ENCODE results near the gene ZSCAN21. TPM values are rescaled to one million over a fixed set of nuclear protein-coding genes. Genes with fewer than 3 reads are reported as not detected.
A peak's percentile ranks its signal among the peaks of the same experiment; 100 is the strongest.

ZSCAN21 gene
- total RNA-seq, 1 experiment from 2014 or later: 11.2 TPM

GRCh38 chr7:100027197-100027596 is 22.4 kb upstream of the ZSCAN21 start:
- no peak for DNase-seq (ENCODE audit: low spot score)

- DNase-seq (ENCODE audit: low spot score): no peak
Observed at GRCh38 chr7:100029596-100029995, 20.0 kb upstream of the ZSCAN21 start.

GRCh38 chr7:100033526-100033925 is 16.0 kb upstream of the ZSCAN21 start:
- DNase-seq (ENCODE audit: low spot score): no peak

- DNase-seq (ENCODE audit: low spot score): peak; percentile 92
Observed at GRCh38 chr7:100034871-100035510, 14.6 kb upstream of the ZSCAN21 start.

- no peak for DNase-seq (ENCODE audit: low spot score)
Observed at GRCh38 chr7:100035876-100036275, 13.7 kb upstream of the ZSCAN21 start.

- DNase-seq (ENCODE audit: low spot score): no peak
Observed at GRCh38 chr7:100038326-100038725, 11.2 kb upstream of the ZSCAN21 start.

GRCh38 chr7:100040575-100040974 is 9.0 kb upstream of the ZSCAN21 start:
- no peak for DNase-seq (ENCODE audit: low spot score)

GRCh38 chr7:100044718-100045117 is 4.9 kb upstream of the ZSCAN21 start:
- no peak for DNase-seq (ENCODE audit: low spot score)

GRCh38 chr7:100048680-100049079 is 894 bp upstream of the ZSCAN21 start:
- no peak for DNase-seq (ENCODE audit: low spot score)

- DNase-seq (ENCODE audit: low spot score): no peak
Observed at GRCh38 chr7:100051611-100052010, 2.0 kb downstream of the ZSCAN21 start.

GRCh38 chr7:100053215-100053614 is 3.6 kb downstream of the ZSCAN21 start:
- DNase-seq (ENCODE audit: low spot score): peak; percentile 78

- DNase-seq (ENCODE audit: low spot score): no peak
Observed at GRCh38 chr7:100057006-100057405, 7.4 kb downstream of the ZSCAN21 start.

GRCh38 chr7:100059251-100059739 is 9.7 kb downstream of the ZSCAN21 start:
- no peak for DNase-seq (ENCODE audit: low spot score)

- no peak for DNase-seq (ENCODE audit: low spot score)
Observed at GRCh38 chr7:100061518-100062193, 12.1 kb downstream of the ZSCAN21 start.

GRCh38 chr7:100063376-100063775 is 13.8 kb downstream of the ZSCAN21 start:
- DNase-seq (ENCODE audit: low spot score): no peak

GRCh38 chr7:100064162-100064561 is 14.6 kb downstream of the ZSCAN21 start:
- no peak for DNase-seq (ENCODE audit: low spot score)

GRCh38 chr7:100065452-100066186 is 16.0 kb downstream of the ZSCAN21 start:
- DNase-seq (ENCODE audit: low spot score): no peak

- DNase-seq (ENCODE audit: low spot score): no peak
Observed at GRCh38 chr7:100066953-100067352, 17.4 kb downstream of the ZSCAN21 start.

- no peak for DNase-seq (ENCODE audit: low spot score)
Observed at GRCh38 chr7:100069991-100070390, 20.4 kb downstream of the ZSCAN21 start.

- no peak for DNase-seq (ENCODE audit: low spot score)
Observed at GRCh38 chr7:100071018-100071723, 21.6 kb downstream of the ZSCAN21 start.

GRCh38 chr7:100072462-100072861 is 22.9 kb downstream of the ZSCAN21 start:
- no peak for DNase-seq (ENCODE audit: low spot score)

- DNase-seq (ENCODE audit: low spot score): no peak
Observed at GRCh38 chr7:100074841-100075240, 25.3 kb downstream of the ZSCAN21 start.
